ENCODE measurements around the gene APBB2.
A peak's percentile ranks its signal among the peaks of the same experiment; 100 is the strongest.

APBB2 gene

GRCh38 chr4:41134581-41134980 is 79.8 kb downstream of the APBB2 start:
- DNase-seq (ENCODE audit: low spot score) = no peak

- no peak for DNase-seq (ENCODE audit: low spot score)
Measured at GRCh38 chr4:41133454-41134018, 80.8 kb downstream of the APBB2 start.

- no peak for DNase-seq (ENCODE audit: low spot score)
Measured at GRCh38 chr4:41132055-41132683, 82.2 kb downstream of the APBB2 start.

GRCh38 chr4:41129936-41130440 is 84.4 kb downstream of the APBB2 start:
- DNase-seq (ENCODE audit: low spot score) = no peak

GRCh38 chr4:41129128-41129754 is 85.1 kb downstream of the APBB2 start:
- no peak for DNase-seq (ENCODE audit: low spot score)

GRCh38 chr4:41125558-41126311 is 88.6 kb downstream of the APBB2 start:
- no peak for DNase-seq (ENCODE audit: low spot score)

- DNase-seq (ENCODE audit: low spot score) = no peak
Measured at GRCh38 chr4:41124916-41125548, 89.3 kb downstream of the APBB2 start.

- no peak for DNase-seq (ENCODE audit: low spot score)
Measured at GRCh38 chr4:41122775-41123174, 91.6 kb downstream of the APBB2 start.

- DNase-seq (ENCODE audit: low spot score) = no peak
Measured at GRCh38 chr4:41122309-41122708, 92.0 kb downstream of the APBB2 start.

GRCh38 chr4:41121906-41122305 is 92.4 kb downstream of the APBB2 start:
- no peak for DNase-seq (ENCODE audit: low spot score)

GRCh38 chr4:41120297-41121217 is 93.8 kb downstream of the APBB2 start:
- peak; percentile 65 for DNase-seq (ENCODE audit: low spot score)

- DNase-seq (ENCODE audit: low spot score) = no peak
Measured at GRCh38 chr4:41119867-41120295, 94.5 kb downstream of the APBB2 start.

GRCh38 chr4:41111791-41112190 is 102.6 kb downstream of the APBB2 start:
- no peak for DNase-seq (ENCODE audit: low spot score)

GRCh38 chr4:41110050-41110449 is 104.3 kb downstream of the APBB2 start:
- DNase-seq (ENCODE audit: low spot score) = no peak

GRCh38 chr4:41108481-41108880 is 105.9 kb downstream of the APBB2 start:
- DNase-seq (ENCODE audit: low spot score) = no peak

GRCh38 chr4:41106694-41107419 is 107.5 kb downstream of the APBB2 start:
- no peak for DNase-seq (ENCODE audit: low spot score)

- no peak for DNase-seq (ENCODE audit: low spot score)
Measured at GRCh38 chr4:41106081-41106480, 108.3 kb downstream of the APBB2 start.

GRCh38 chr4:41104155-41104554 is 110.2 kb downstream of the APBB2 start:
- no peak for DNase-seq (ENCODE audit: low spot score)

GRCh38 chr4:41103657-41104056 is 110.7 kb downstream of the APBB2 start:
- no peak for DNase-seq (ENCODE audit: low spot score)

- DNase-seq (ENCODE audit: low spot score) = no peak
Measured at GRCh38 chr4:41102414-41103092, 111.8 kb downstream of the APBB2 start.

Data from putamen (tissue), 1 donor.